GM12801 (cell line): ENCODE results near the gene TSR1.

Experiments used
- CTCF ChIP-seq: IDR thresholded peaks from one replicate; pipeline ENCODE4 v1.5.1; 2011; ENCODE audit warnings: control low read depth; ENCODE audit not compliant: insufficient read length; ENCODE audit errors: extremely low read depth

The TSR1 gene

GRCh38 chr17:2304931-2305330 is 31.3 kb downstream of the TSR1 start:
- TF ChIP-seq CTCF, result no peak

- TF ChIP-seq CTCF, result no peak
These were observed 32.8 kb downstream of the TSR1 start, which contains the start of the genes SMG6 and SRR for GRCh38 chr17:2303204-2304188. Gene SMG6, minus strand, starts transcription at chr17:2303785. Its CDS starts 65 bp downstream, at chr17:2303720. Gene SRR, plus strand, starts transcription at chr17:2303950. Its CDS starts 11,611 bp downstream, at chr17:2315561.

- TF ChIP-seq CTCF, result no peak
These were observed 33.5 kb downstream of the TSR1 start for GRCh38 chr17:2302778-2303203.

- TF ChIP-seq CTCF, result no peak
These were observed 36.5 kb downstream of the TSR1 start for GRCh38 chr17:2299756-2300155.

GRCh38 chr17:2299136-2299535 is 37.1 kb downstream of the TSR1 start:
- no peak for TF ChIP-seq CTCF

GRCh38 chr17:2297023-2297422 is 39.2 kb downstream of the TSR1 start:
- TF ChIP-seq CTCF, result no peak

- no peak for TF ChIP-seq CTCF
These were observed 40.7 kb downstream of the TSR1 start for GRCh38 chr17:2295575-2295974.
